Neural cell (in vitro differentiated cells): Measurements from ENCODE around the gene CDYL. TPM values are rescaled to one million over a fixed set of nuclear protein-coding genes. Genes with fewer than 3 reads are reported as not detected.

Experiments used
- H2AFZ ChIP-seq: fragments of 200-600, 300-800 bp; sonication (generic), shearing (Covaris generic); 2 replicates; pipeline ENCODE4 v1.6.0; 2014; ENCODE audit warnings: low read depth, mild to moderate bottlenecking, antibody characterized with exemption, low read length, moderate library complexity
- H3F3A ChIP-seq: fragments of 200-600 bp; shearing (Covaris generic); 2 replicates; pipeline ENCODE4 v1.6.1; 2016; ENCODE audit warnings: mild to moderate bottlenecking, moderate library complexity, mixed read lengths, antibody characterized with exemption, low read length; ENCODE audit not compliant: insufficient read depth, poor library complexity, severe bottlenecking
- H3K27ac ChIP-seq: fragments of 200-600, 300-800 bp; sonication (generic), shearing (Covaris generic); 2 replicates; pipeline ENCODE4 v1.5.1; 2014; ENCODE audit warnings: mild to moderate bottlenecking, low read length, moderate library complexity
- H3K27me3 ChIP-seq: fragments of 300-800, 200-600 bp; sonication (generic), shearing (Covaris generic); 2 replicates; pipeline ENCODE4 v1.6.0; 2014; ENCODE audit warnings: mild to moderate bottlenecking, low read depth, low read length, moderate library complexity; ENCODE audit not compliant: insufficient read depth
- H3K36me3 ChIP-seq: fragments of 300-800, 200-600 bp; sonication (generic), shearing (Covaris generic); 2 replicates; pipeline ENCODE4 v1.5.1; 2014; ENCODE audit warnings: mild to moderate bottlenecking, antibody characterized with exemption, low read length, moderate library complexity; ENCODE audit not compliant: insufficient read depth
- H3K4me2 ChIP-seq: fragments of 300-800, 200-600 bp; sonication (generic), shearing (Covaris generic); 2 replicates; pipeline ENCODE4 v1.6.0; 2014; ENCODE audit warnings: mild to moderate bottlenecking, low read length
- H3K4me3 ChIP-seq: fragments of 300-800, 200-600 bp; sonication (generic), shearing (Covaris generic); 2 replicates; pipeline ENCODE4 v1.5.1; 2014; ENCODE audit warnings: mild to moderate bottlenecking, low read length, moderate library complexity
- H3K79me2 ChIP-seq: fragments of 200-600 bp; shearing (Covaris generic); replicated peaks from 2 replicates; pipeline ENCODE4 v1.6.0; 2014; ENCODE audit warnings: mild to moderate bottlenecking, low read length, moderate library complexity; ENCODE audit not compliant: insufficient read depth
- H3K9ac ChIP-seq: fragments of 300-800, 200-600 bp; sonication (generic), shearing (Covaris generic); 2 replicates; pipeline ENCODE4 v1.6.1; 2016; ENCODE audit warnings: mild to moderate bottlenecking, low read length, mixed read lengths
- H3K9me2 ChIP-seq: fragments of 200-600 bp; shearing (Covaris generic); 2 replicates; pipeline ENCODE4 v1.6.1; 2016; ENCODE audit warnings: mild to moderate bottlenecking, low read length, mixed read lengths; ENCODE audit not compliant: insufficient read depth
- H3K9me3 ChIP-seq: fragments of 200-600, 300-800 bp; sonication (generic), shearing (Covaris generic); 2 replicates; pipeline ENCODE4 v1.6.1; 2016; ENCODE audit warnings: mild to moderate bottlenecking, mixed run types, low read length, moderate library complexity, mixed read lengths
- H4K20me1 ChIP-seq: fragments of 200-600 bp; shearing (Covaris generic); 2 replicates; pipeline ENCODE4 v1.6.1; 2016; ENCODE audit warnings: mild to moderate bottlenecking, mixed run types; ENCODE audit not compliant: insufficient read depth
- CTCF ChIP-seq: fragments of 450-650 bp; IDR thresholded peaks from 2 replicates; pipeline ENCODE4 v1.5.1; 2014; ENCODE audit warnings: antibody characterized with exemption, mild to moderate bottlenecking, moderate library complexity; ENCODE audit not compliant: poor library complexity, severe bottlenecking
- EP300 ChIP-seq: fragments of 450-650 bp; conservative IDR thresholded peaks from 2 replicates; pipeline ENCODE4 v1.6.1; 2014; ENCODE audit warnings: antibody characterized with exemption, mild to moderate bottlenecking, moderate library complexity; ENCODE audit not compliant: poor library complexity, severe bottlenecking
- EZH2 ChIP-seq: fragments of 200-600, 300-800 bp; shearing (Covaris generic), sonication (generic); IDR thresholded peaks from 2 replicates; pipeline ENCODE4 v1.6.1; 2014; ENCODE audit warnings: antibody characterized with exemption, low read length, borderline replicate concordance, mild to moderate bottlenecking; ENCODE audit not compliant: insufficient read depth, poor library complexity, severe bottlenecking
- MXI1 ChIP-seq: fragments of 450-650 bp; conservative IDR thresholded peaks from 2 replicates; pipeline ENCODE4 v1.6.1; 2014; ENCODE audit warnings: antibody characterized with exemption, mild to moderate bottlenecking; ENCODE audit not compliant: poor library complexity, severe bottlenecking
- POLR2AphosphoS5 ChIP-seq: IDR thresholded peaks from 2 replicates; pipeline ENCODE4 v1.6.1; 2012
- RAD21 ChIP-seq: fragments of 450-650 bp; conservative IDR thresholded peaks from 2 replicates; pipeline ENCODE4 v1.6.1; 2014; ENCODE audit warnings: antibody characterized with exemption, mild to moderate bottlenecking, moderate library complexity
- REST ChIP-seq: IDR thresholded peaks from 2 replicates; pipeline ENCODE4 v1.6.1; 2012; ENCODE audit warnings: borderline replicate concordance
- SMC3 ChIP-seq: fragments of 450-650 bp; conservative IDR thresholded peaks from 2 replicates; pipeline ENCODE4 v1.6.1; 2014; ENCODE audit warnings: antibody characterized with exemption, mild to moderate bottlenecking, moderate library complexity; ENCODE audit not compliant: poor library complexity
- TAF1 ChIP-seq: IDR thresholded peaks from 2 replicates; pipeline ENCODE4 v1.6.1; 2012; ENCODE audit warnings: low read depth
- polyA plus RNA-seq: library from polyadenylated mRNA; depleted of rRNA; stranded (reverse); fragments of >200 nt; gene quantifications from 2 replicates; pipeline ENCODE4 v1.2.3, GENCODE V29; 2014

The CDYL gene
- polyA plus RNA-seq, 1 donor from 2014 or later: 5.2 TPM

- H3K9ac ChIP-seq: no peak overlapping the region
- peaks cover 24% of the 10 kb centered on the region for H3K79me2 ChIP-seq
- no peaks in the 10 kb centered on the region for H3K9me3 ChIP-seq
- no peaks in the 10 kb centered on the region for H4K20me1 ChIP-seq
- H3K9me2 ChIP-seq: no peaks in the 10 kb centered on the region
- TF ChIP-seq REST (no peak), POLR2AphosphoS5 (no peak), EZH2 (no peak), TAF1 (no peak), SMC3 (no peak), CTCF (no peak)
- H3K4me2 ChIP-seq: no peak overlapping the region
- no peak overlapping the region for H2AFZ ChIP-seq
- H3K27me3 ChIP-seq: no peaks in the 10 kb centered on the region
- no peaks in the 10 kb centered on the region for H3K36me3 ChIP-seq
- H3K27ac ChIP-seq: no peak overlapping the region
- no peak overlapping the region for H3K4me3 ChIP-seq
- H3F3A ChIP-seq: no peaks in the 10 kb centered on the region
These were observed 95.6 kb downstream of the CDYL start for GRCh38 chr6:4871825-4872224.

DNA sequence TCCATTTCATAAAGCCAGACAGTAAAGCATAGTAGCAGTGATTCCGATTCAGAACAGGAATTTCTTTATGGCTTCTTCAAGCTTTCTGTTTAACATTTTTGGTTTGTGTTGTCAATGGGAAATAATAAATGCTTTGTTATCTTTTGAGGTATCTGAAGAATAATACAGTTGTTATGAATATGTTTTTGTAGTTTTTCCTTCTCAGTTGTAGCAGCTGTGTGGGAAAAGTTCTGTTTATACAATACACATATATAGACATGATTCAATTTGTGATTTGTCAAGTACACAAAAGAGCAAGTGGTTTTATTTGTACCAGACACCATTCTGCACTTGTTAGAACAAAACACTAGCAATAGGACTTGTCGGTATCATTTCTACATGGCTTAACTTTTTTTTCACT lies 96.6 kb downstream of the CDYL start:
- H3K27ac ChIP-seq: no peak overlapping the region
- H4K20me1 ChIP-seq: no peaks in the 10 kb centered on the region
- no peaks in the 10 kb centered on the region for H3K36me3 ChIP-seq
- TF ChIP-seq RAD21 (no peak), CTCF (no peak), EP300 (no peak), MXI1 (no peak), POLR2AphosphoS5 (no peak), SMC3 (no peak), REST (no peak), EZH2 (no peak)
- H3F3A ChIP-seq: no peaks in the 10 kb centered on the region
- H3K27me3 ChIP-seq: no peaks in the 10 kb centered on the region
- no peaks in the 10 kb centered on the region for H3K9me2 ChIP-seq
- H3K79me2 ChIP-seq: peaks cover 31% of the 10 kb centered on the region
- H3K9me3 ChIP-seq: no peaks in the 10 kb centered on the region
- H3K4me3 ChIP-seq: no peak overlapping the region
- H2AFZ ChIP-seq: no peak overlapping the region
- H3K4me2 ChIP-seq: no peak overlapping the region
- no peak overlapping the region for H3K9ac ChIP-seq
